ENCODE data around the gene KRT9.
"Not testable (repeated sequence)": the region's sequence is repeated elsewhere in the genome, so short reads cannot be mapped to it uniquely, and the experiment has no call there.

Gene KRT9

DNA sequence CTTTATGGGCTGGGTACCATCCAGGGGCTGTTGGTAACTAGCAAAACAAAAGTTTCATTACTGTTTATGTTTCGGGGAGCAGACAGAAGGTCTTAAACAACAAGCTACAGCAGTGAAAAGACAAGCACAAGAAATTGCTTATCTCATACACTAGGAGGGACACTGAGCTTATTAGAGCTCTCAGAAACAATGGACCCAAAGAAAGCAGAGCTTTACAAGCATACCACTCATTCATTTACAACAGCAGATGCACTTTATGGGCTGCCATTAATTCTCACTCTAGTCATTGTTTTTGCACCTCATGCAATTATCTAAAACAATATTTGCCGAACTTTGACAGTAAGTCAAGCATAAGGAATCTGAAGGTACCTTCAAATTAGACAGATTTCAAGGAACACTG, 30.7 kb upstream of the KRT9 start:
- DNase-seq (ENCODE audit: low read depth in 2 of 3, low spot score in 2 of 3): no peak

DNA sequence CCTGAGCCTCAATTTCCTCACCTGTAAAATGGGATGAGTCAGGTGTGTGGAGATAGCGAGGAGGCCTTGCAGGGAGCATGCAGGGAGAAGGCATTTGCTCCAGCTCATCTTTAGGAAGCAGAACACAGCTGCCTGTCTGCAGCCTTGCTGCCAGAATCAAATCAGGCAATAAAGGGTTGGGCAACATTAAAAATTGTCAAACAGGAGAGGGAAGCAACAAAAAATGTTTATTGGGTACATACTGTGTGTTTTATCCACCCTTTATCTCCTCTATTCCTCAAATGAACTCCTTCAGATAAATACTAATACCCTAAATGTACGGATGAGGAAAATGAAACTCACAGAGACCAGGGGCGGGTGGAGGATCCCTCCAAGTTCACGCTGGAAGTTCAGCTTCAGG, 28.5 kb upstream of the KRT9 start:
- DNase-seq (ENCODE audit: low read depth in 2 of 3, low spot score in 2 of 3): no peak

DNA sequence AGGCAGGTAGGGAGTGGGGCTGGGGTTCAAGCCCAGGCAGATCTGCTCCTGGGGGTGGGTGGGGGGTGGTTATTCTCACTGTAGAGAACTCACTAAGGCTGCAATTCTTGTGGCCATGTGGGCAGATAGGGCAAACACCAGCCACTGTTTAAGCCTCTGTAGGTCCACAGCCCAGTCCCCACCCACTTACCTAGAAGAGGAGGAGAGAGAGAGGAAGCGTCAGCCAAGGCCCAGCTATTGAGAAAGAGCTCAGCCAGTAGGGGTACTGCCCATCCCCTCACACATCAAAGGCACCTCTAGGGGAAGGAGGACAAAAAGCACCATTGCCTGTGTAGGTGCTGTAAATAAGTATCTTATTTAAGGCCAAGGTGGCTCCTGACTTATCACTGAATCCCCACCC, 27.8 kb upstream of the KRT9 start:
- no peak for DNase-seq (ENCODE audit: low read depth in 2 of 3, low spot score in 2 of 3)

DNA sequence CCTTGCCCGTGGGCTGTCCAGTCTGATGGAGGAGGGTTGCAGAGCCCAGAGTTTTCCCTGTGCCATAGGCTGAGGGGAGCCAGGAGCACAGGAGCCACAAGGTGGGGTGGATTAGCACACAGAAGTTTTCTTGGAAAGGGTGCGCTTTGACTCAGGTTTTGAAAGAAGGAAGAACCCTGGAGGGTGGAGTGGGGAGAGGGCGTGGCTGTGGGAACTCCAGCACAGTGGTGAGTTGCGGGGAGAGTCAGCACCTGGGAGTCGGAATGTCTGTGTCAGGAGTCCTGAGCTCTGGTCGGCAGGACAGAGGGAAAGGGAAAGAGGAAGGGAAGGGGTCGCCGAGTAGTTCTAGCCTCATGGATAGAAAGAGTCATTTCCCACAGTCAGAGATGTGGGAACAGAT, 23.7 kb upstream of the KRT9 start:
- DNase-seq (ENCODE audit: low read depth in 2 of 3, low spot score in 2 of 3): no peak

DNA sequence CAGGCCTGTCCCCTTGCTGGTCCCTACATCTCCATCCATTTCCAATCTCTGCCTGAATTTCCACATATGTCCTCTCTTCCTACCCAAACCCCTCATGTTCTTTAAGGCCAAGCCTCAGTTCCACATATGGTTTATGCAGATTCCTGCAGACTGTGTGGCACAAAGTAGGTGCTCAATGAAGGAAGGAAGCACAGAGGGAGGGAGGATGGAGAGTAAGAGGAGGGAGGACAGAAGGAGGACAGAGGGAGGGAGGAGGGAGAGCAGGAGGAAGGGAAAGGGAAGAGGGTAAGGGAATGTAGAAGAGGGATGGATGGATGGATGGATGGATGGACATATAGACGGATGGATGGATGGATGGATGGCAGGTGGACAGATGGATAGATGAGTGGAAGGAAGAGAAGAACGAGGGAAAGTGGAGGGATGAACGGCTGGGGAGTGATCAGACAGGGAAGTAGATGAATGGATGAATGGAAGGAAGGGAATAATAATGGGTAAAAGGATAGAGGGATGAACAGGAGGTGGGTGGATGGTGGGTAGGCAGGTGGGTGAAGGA, 22.6 kb upstream of the KRT9 start:
- DNase-seq (ENCODE audit: low read depth in 2 of 3, low spot score in 2 of 3): no peak

DNA sequence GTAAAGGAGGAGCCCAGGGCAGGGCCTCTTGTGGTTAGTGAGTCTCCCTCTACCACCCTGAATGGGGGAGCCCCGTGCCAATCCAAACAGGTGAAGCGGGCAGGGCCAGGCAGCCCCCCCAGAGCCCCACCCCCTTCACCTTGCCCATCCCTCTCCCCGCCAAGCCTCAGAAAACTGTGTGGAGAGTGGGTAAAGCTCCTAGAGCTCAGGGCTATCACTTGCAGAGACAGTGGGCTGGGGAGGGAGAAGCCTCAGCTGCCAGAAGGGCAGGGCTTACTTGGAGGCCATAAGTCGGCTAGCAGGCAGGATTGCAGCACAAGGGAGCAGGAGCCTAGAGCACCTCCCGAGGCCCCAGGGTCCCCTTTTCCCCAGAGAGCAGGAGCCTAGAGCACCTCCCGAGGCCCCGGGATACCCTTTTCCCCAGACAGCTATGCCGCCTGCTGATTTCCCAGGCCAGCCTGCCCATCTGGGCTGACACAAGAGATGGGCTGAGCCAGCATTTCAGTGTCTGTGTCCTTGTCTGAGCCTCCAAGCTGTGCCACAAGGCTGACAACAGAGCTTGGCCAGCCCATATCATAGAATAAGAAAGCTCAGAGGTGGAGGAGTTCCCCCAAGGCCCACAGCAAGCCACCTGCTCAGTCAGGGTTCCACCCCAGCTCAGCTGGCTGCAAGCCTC, 21.6 kb upstream of the KRT9 start:
- DNase-seq (ENCODE audit: low read depth in 2 of 3, low spot score in 2 of 3): no peak

DNA sequence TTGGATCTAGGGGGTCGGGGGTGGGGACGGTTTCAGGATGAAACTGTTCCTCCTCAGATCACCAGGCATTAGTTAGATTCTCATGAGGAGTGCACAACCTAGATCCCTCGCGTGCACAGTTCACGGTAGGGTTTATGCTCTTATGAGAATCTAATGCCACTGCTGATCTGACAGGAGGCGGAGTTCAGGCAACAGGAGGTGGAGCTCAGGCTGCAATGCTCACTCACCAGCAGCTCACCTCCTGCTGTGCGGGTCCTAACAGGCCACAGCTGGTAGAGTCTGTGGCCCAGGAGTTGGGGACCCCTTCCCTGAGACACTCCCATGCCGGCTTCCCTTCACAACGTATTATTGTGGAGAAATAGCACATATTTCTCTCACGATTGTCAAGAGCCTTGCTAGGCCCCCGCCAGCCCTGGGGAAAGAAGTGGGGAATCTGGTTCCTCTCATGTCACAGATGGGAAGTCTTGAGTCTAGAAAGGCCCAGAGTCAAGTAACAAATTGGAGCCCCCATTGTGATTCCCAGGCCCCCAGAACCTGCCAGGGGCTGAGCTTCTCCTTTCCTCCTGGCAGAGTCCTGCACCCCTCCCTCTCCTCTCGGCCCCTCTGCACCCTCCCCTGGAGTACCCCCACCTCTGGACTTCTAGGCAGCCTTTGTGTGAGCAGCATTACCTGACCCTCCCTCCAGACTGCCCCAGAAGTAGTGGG, 20.9 kb upstream of the KRT9 start:
- DNase-seq (ENCODE audit: low read depth in 2 of 3, low spot score in 2 of 3): no peak

DNA sequence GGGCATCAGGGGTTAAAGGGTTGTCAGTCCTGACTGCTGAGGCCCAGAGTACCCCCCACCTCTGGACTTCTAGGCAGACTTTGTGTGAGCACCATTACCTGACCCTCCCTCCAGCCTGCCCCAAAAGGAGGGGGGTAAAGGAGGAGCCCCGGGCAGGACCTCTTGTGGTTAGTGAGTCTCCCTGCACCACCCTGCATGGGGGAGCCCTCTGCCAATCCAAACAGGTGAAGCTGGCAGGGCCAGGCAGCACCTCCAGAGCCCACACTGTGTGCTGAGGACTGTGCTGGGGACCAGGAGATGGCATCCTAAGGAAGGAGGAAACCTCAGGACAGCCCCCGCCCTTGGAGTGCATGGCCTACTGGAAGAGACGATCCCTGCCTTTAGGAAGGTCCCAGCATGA, 17.4 kb upstream of the KRT9 start:
- DNase-seq (ENCODE audit: low read depth in 2 of 3, low spot score in 2 of 3): no peak

DNA sequence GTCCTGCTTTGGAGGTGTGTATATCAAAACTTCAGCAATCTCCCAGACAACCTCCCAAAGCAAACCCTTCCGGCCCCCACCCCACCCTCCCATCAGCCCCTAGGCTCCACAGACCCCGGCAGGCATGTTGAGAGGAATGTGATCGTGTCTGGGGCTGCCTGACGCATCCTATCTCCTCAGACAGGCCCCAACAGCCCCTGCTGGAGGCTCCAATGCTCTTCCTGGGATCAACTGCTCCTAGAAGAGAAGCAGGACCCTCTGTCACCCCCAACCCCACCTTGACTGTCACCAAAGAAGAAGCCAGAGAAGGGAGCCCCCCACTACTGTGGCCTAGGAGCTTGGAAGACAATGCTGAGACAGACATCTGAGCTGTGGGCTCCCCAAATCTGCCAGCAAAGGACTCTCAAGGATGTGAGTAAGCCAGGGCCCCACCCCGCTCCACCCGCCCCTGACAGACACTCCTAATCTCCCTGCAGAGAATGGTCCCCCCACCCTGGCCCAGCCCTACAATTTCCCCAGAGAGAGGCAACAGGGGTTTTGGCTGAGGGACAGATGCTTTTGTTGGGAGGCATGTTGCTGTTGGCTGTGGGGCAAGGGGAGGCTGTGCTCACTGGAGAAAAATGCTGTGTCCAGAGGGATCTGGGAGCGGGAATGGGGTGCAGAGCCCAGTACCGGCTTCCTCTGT, 16.4 kb upstream of the KRT9 start:
- DNase-seq (ENCODE audit: low read depth in 2 of 3, low spot score in 2 of 3): no peak

DNA sequence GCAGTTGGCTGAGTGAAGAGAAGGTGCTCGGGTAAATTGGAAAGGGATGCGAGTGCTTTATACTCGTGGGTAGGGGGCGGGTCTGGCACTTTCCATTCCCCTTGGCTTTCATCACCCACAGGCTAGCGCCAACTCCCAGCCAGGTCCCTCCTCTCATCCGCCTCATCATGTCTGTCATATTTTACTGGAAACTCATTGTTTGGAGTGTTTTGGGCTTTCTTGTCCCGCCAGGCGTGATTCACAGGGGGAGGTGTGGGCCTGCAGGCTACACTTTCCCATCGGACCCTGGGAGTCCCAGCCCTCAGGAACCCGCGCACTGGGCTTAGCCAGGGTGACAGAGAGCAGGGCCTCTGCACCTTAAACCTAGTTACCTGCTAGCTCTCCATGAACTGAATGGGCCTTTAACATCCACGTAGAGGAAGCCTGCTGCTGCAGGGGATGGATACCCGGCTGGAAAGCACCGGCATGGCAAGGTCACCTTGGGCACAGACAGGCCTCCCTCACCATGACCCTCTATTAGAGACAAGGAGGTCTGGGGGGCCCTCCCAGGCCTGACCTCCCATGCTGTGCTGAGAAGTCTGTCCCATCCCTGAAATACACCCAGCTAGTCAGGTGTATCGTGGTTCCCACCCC, 15.1 kb upstream of the KRT9 start, which contains the start of gene KRT14:
KRT14 (minus strand) TSS at position 33 of the 633 bp plus-strand sequence. CDS start 61 bp downstream, outside the sequence.
- no peak for DNase-seq (ENCODE audit: low read depth in 2 of 3, low spot score in 2 of 3)

DNA sequence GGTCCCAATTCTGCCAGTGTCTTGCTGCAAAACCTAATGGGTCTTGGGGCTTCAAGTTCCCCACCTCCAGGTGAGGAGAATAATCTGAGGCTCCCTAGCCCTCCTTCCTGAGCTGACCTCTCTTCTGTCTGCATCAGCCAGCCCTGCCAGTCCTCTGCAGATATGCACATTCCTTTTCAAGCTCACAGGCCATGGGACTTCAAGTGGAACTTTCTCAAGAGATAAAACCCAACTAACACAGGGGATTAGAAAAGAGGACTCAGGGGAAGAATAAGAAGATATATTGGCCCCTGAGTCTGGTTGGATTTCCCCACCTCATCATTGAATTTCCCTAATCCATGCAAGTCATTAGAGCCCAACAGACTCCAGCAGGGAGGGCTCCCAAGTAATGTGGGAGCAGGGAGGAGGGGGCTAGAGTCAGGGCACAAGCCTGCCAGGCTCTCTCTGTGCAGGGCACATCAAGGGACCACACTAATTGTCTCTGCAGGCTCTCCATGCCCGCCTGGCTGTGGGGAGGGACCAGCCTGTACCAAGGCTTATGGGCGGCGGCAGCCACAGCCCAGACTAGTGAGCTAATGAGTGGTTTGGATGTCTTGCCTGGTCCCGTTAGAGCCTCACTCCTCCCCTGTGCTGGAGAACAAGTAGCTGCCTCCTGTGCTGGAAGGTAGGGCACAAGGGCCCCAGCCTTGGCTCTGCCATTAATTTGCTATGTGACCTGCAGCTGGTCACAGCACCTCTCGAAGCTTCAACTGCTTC, 13.6 kb upstream of the KRT9 start:
- no peak for DNase-seq (ENCODE audit: low read depth in 2 of 3, low spot score in 2 of 3)

DNA sequence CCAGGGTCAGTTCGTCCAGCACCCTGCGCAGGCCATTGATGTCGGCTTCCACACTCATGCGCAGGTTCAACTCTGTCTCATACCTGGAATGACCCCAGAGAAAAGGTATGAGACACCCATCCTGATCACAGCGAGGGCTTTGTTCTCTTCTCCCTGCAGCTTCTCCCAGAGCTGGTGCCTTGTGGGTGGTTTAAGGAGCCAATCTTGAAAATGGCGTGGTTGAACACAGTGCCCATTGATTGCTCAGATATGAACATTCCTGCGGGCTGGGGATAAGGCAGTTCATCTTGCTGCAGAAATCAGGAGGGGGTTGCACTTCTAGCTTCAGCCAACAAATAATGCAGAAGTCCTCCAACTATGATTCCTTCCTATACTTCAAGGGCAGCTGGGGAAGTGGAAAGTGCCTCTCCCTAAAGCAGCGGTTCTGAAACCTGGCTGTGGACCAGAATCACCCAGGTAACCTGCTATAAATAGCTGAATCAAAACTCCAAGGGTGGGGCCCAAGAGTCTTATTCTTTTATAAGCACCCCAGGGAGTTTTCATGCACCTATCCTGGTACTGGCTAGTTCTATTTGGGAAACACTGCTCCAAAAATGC, 12.6 kb upstream of the KRT9 start:
- not testable (repeated sequence) for DNase-seq (ENCODE audit: low read depth in 2 of 3, low spot score in 2 of 3)

DNA sequence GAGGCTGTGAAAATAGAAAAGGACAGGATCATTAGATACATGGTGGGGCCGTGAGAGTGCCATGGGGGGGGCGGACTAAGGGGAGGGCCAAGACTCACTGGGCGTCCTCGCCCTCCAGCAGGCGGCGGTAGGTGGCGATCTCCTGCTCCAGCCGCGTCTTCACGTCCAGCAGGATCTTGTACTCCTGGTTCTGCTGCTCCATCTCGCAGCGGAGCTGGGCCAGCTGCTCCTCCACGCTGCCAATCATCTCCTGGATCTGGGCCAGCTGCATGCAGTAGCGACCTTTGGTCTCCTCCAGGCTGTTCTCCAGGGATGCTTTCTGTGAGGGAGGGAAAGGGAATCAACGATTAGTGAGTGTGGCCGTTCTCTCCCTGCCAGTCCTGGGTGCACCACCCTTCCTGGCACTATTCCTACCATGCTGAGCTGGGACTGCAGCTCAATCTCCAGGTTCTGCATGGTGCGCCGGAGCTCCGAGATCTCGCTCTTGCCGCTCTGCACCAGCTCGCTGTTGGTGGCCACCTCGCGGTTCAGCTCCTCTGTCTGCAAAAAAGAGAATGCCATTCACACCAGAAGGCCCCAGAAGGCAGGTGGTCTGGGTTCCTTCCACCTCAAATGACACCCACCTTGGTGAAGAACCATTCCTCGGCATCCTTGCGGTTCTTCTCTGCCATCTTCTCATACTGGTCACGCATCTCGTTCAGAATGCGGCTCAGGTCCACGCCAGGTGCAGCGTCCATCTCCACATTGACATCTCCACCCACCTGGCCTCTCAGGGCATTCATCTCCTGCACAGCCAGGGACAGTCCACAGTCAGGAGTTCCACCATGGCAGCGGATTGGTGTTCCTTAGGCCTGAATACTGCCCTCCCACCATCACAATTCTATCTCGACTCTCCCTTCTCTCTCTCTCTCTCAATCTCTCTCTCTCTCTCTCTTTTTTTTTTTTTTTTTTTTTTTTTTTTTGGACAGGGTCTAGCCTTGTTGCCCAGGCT, 11.6 kb upstream of the KRT9 start:
- DNase-seq (ENCODE audit: low read depth in 2 of 3, low spot score in 2 of 3): no peak

DNA sequence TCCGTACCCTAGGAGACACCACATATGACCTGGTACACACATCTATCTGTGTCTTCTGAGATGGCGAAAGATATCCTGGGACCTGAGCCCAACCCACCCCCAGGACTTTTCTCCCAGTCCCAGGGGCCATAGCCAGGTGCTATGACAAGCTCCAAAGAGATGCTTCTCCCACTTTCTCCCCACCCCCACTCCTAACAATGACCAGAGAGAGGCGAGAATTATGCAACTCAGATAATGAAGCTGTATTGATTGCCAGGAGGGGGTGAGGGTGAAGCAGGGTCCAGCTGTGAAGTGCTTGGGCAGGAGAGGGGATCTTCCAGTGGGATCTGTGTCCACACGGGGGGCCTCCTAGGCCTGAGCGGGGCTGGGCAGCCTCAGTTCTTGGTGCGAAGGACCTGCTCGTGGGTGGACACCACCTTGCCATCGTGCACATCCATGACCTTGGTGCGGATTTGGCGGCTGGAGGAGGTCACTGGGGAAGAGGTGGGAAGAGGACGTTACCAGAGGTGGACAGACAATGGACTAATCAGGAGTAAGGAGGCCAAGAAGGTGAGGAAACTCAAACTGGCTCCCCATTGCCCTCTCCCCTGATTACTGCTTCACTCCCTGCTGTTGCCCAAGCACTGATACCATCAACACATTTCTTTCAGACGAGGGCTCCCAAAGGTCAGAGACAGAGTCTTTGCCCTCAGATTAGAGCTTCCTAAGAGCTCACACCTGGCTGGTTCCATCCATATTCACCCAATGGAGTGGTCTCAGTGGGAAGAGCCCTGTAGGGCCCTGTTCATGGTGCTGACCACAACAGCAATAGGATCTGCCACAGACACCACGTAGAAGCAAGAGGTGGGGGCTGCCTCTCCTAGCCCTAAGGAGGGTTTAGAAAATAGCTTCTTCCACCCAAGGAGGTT, 10.5 kb upstream of the KRT9 start:
- not testable (repeated sequence) for DNase-seq (ENCODE audit: low read depth in 2 of 3, low spot score in 2 of 3)

DNA sequence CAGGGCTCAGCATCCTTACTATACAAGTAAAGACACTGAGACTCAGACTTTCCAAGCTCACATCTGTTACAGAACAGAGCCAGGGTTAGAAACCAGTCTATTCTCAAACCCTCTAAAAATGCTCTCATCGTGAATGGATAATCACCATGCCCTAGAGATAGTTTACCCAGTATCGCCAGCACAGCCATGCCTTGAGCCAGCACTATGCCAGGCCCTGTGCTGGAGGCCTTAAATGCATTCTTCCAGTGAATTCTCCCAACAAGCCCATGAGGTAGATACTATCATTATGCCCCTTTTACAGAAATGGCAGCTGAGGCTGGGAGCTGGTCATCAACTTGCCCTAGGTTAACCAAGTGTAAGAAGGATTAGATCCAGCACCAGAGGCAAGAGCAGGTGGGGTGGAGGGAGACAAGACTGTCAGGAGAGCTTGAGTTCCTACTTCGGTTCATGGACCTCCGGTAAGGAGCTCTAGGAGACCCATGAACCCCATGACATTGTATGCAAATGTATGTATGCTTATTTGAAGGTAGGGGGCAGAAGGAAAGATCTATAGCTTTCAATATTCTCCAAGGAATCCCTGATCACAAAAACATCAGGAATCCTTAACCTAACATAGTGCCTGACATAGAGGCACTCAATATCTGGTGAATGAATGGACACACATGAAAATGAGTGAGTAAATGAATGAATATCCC, 9.7 kb upstream of the KRT9 start:
- DNase-seq (ENCODE audit: low read depth in 2 of 3, low spot score in 2 of 3): no peak

DNA sequence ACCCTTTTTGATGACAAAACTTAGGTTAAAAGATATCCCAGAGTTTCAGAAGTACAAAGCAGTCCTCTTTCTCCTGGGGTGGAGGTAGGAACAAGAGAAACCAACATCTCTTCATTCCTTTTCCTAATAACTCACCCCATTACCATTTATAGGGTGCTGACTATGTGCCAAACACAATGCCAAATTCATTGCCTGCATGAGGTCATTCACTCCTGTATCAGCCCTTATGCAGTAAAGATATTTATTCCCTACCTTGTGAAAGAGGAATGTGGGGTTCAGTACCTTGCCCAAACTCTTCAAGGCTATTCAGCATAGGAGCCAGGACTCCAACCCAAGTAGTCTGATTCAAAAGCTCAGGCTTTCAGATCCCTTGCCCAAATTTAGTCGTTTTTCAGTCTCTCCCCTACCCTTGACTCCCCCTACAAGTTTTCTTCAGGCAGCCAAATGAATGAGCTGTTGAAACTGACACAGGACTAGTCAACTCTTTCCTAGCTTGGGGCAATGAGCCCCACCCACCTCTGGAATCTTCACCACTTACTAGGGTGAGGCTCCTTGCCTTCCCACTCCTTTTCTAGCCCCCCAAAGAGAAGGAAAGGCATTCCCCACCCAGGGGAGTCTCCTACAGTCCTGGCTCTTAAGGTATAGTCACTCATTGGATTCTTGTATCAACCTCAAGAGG, 9.0 kb upstream of the KRT9 start:
- no peak for DNase-seq (ENCODE audit: low read depth in 2 of 3, low spot score in 2 of 3)

DNA sequence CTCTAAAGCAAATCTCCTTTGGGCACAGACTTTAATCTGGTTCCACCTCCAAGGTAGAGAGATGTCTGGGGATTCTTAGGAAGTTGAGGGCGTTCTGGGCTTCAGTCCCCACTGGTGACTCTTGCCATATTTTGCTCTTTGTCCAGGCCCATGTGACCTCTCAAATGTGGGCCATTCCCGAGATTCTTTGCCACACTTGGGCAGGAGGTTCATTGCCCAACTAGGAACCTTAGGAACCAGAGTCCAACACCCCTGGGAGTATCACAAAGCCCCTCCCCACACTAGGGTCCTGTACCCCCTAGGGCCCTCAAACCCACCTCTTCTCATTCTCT, 8.4 kb upstream of the KRT9 start:
- DNase-seq (ENCODE audit: low read depth in 2 of 3, low spot score in 2 of 3): no peak

Measured in activated CD8-positive, alpha-beta memory T cell treated with anti-CD3 and anti-CD28 coated beads for 48 hours (primary cell).